GM19468 (cell line): ENCODE measurements around the gene NDRG4.

Source experiments
- ATAC-seq: cut with Tn5 transposase; IDR thresholded peaks from one replicate; pipeline ENCODE4 v1.9.1; 2021; ENCODE audit warnings: mild to moderate bottlenecking, moderate library complexity, moderate number of reproducible peaks; ENCODE audit not compliant: unreplicated experiment; ENCODE audit errors: extremely low read depth

NDRG4 gene

GRCh38 chr16:58535100-58535499, 35.2 kb downstream of the NDRG4 start:
- ATAC-seq = no peak

- ATAC-seq = no peak
These were observed 36.3 kb downstream of the NDRG4 start for GRCh38 chr16:58536278-58536677.

- ATAC-seq = no peak
These were observed 37.4 kb downstream of the NDRG4 start for GRCh38 chr16:58537124-58537906.

GRCh38 chr16:58541711-58542110, 41.8 kb downstream of the NDRG4 start:
- ATAC-seq = no peak

- no peak for ATAC-seq
These were observed 42.3 kb downstream of the NDRG4 start for GRCh38 chr16:58542291-58542690.

- no peak for ATAC-seq
These were observed 43.7 kb downstream of the NDRG4 start for GRCh38 chr16:58543685-58544084.

- ATAC-seq = no peak
These were observed 48.4 kb downstream of the NDRG4 start for GRCh38 chr16:58548378-58548777.

GRCh38 chr16:58551496-58551895, 51.6 kb downstream of the NDRG4 start:
- ATAC-seq = no peak

GRCh38 chr16:58556678-58557077, 56.7 kb downstream of the NDRG4 start:
- no peak for ATAC-seq
